Activated T-cell treated with anti-CD3 and anti-CD28 coated beads, Interleukin-2, amount 50 U/mL, for 48 hours (primary cell): Measurements from ENCODE around the gene STIM2.
"Not testable (repeated sequence)": the region's sequence is repeated elsewhere in the genome, so short reads cannot be mapped to it uniquely, and the experiment has no call there.

Experiments used
- DNase-seq, 2 experiments: peaks; one replicate each; pipeline ENCODE4 v3.0.0-alpha.2; 2020

STIM2 gene

GRCh38 chr4:26860157-26860921 is at the start of gene STIM2:
Gene STIM2, plus strand, starts transcription at chr4:26860841.
- DNase-seq: peak; percentile 100

DNA sequence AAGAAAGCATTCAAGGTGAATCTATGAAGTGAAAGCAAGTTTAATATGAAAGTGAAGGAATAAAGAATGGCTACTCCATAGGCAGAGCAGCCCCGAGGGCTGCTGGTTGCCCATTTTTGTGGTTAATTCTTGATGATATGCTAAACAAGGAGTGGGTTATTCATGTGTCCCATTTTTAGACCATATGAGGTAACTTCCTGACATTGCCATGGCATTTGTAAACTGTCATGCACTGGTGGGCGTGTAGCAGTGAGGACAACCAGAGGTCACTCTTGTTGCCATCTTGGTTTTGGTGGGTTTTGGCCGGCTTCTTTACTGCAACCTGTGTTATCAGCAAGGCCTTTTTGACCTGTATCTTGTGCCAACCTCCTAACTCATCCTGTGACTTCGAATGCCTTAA is 49.1 kb upstream of the STIM2 start:
- DNase-seq: not testable (repeated sequence)

DNA sequence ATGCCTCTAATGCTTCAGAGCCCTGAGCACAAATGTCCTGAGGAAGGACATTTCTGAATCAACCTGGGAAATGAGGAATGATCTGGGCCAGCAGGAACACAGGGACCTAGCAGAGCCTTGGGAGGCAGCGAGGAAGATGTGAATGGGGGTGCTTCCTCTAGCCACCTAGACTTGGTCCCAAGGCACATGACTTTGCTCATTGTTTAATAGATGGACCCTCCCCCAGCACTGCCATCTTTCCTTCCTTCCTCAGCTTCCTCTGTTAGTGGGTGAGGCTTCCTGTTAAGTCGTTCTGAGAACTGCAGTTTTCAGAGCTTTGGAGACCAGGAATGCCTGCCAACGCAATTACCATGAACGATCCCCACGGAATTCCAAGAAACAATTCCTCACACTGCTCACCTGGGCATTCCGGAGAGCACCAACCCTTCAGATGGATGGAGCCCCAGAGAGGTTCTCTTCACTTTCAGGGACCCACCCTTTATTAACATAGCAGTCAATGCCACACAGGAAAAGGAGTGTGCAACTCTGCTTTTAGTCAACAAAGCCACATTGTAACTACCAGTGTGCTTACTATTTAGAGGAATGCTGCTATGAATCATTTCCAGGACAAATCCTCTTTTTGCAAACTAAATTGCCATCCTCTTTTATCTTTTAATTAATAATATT is 48.5 kb upstream of the STIM2 start:
- DNase-seq: no peak

GRCh38 chr4:26813698-26814097 is 46.9 kb upstream of the STIM2 start:
- no peak for DNase-seq

DNA sequence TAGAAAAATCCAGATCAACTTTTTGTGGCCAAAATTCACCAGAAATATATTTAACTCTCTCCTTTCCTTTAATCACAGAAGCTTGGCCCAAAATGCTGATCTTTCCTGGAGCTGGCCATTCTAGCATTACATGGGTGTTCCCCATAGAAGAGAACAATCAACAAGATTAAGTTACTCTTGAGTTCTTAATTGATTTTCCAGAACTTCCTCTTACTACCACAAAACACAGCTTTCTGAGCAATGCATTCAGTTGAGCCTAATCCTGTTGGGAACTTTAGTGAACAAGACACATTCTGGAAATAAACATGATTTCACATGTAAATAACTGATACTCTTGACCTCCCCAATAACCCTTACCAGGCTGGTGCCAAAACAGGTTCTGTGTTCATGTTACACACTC is 45.4 kb upstream of the STIM2 start:
- DNase-seq: no peak

- DNase-seq: no peak
Measured at GRCh38 chr4:26815706-26816105, 44.9 kb upstream of the STIM2 start.

DNA sequence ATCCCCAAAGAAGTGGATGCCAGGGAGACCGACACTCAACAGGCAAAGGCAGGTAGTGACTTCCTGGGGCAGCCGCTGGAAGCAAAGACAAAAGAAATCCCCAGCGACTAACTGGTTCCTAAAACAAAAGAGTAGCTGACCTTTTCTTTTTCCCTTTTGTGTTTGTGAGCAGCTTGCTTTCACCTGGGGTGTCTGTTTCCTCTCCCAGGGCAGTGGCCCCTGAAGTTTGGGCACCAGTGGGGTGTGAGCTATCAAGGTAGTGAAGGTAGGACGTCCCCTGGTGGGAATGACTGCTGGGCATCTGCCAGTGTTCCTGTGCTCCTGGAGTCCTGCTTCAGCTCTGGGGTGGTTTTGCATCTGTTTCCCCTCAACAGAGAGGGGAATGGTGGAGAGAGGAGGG is 41.6 kb upstream of the STIM2 start:
- no peak for DNase-seq

- DNase-seq: no peak
Measured at GRCh38 chr4:26819478-26820095, 41.1 kb upstream of the STIM2 start.

- DNase-seq: no peak
Measured at GRCh38 chr4:26820346-26820745, 40.3 kb upstream of the STIM2 start.

- DNase-seq: no peak
Measured at GRCh38 chr4:26821031-26821430, 39.6 kb upstream of the STIM2 start.

DNA sequence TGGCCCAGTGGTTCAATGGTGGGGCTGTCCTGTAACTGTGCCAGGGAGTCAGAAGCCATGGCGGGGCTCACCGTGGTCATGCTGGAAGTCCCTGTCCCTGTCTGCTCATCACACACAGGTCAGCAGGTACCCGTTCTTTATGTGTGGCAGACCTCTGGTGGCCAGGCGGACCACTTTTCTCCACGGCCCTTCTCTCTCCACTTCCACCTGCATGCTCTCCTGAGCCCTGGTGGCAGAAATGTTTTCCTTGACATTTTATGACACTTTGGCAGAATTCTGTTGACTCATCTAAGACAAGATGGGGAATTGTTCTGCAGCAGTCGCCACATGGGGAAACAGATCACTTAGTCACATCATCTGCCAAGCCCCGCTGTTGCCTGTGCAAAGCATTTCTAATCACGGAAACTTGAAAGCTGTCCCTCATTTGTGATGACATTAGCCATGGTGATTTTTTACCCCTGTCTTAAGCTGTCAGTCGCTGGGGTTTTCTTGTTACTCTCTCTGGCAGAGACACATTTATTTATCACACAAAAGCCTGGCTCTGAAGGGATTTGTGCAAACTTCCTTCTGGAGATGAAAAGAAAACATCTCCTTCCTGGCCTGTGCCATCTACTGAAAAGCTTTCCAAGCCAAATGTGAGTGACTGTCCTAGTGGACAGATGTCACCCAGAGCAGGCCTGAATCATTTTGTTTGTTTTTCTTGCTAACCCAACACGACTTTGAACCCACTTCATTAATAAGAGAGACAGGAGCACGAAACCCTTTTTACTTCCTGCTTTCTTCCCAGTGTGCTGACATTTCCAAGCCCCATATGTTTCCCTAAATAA is 38.8 kb upstream of the STIM2 start:
- no peak for DNase-seq

DNA sequence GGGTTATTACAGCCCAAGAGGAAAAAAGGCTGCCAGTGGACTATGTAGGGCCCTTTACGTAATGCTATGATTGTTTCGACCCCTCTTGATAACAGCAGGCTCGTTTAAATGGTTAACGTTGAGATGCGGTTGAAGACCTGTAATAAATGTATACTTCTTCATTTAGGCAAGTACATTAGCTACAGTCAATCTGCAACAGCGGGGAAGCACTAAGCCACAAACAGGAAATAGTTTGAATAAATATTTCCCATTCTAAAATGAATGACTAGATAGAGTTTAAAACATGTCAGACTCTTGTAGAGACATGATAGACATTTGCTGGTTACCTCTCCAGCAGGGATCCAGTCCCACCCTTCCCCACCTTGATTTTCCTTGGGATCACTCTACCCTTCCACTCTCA is 38.1 kb upstream of the STIM2 start:
- DNase-seq: no peak

GRCh38 chr4:26822974-26823373 is 37.7 kb upstream of the STIM2 start:
- DNase-seq: not testable (repeated sequence)

DNA sequence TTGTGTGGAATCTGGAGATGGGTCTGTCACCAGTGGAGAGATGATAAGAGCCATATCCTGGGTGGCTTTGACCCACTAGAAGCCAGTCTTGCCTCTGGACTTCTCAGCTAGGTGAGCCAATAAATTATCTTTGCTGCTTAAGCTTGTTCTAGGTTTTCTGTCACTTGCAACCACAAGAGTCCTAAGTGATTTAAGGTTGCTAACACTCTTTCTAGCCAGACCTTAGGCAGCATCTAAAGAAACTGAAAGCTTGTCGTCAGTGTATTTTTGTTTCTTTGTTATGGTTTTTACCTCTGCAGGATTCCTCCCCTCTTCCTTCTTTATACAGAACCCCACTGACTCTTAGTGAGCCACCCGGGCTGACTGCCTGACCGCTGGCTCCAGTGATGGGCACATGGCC is 37.1 kb upstream of the STIM2 start:
- no peak for DNase-seq

GRCh38 chr4:26824667-26825066 is 36.0 kb upstream of the STIM2 start:
- no peak for DNase-seq

GRCh38 chr4:26826721-26827120 is 33.9 kb upstream of the STIM2 start:
- DNase-seq: no peak

DNA sequence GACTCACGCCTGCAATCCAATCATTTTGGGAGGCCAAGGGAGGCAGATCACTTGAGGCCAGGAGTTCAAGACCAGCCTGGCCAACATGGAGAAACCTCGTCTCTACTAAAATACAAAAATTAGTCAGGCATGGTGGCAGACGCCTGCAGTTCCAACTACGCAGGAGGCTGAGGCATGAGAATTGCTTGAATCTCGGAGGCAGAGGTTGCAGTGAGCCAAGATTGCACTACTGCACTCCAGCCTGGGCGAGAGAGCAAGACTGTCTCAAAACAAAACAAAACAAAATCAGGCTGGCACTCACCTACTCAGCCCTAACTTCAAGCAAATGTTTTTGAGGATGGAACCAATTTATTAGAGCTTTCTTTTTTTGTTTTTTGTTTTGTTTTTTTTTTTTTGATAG is 33.3 kb upstream of the STIM2 start:
- not testable (repeated sequence) for DNase-seq

- no peak for DNase-seq
Measured at GRCh38 chr4:26827798-26828197, 32.8 kb upstream of the STIM2 start.

DNA sequence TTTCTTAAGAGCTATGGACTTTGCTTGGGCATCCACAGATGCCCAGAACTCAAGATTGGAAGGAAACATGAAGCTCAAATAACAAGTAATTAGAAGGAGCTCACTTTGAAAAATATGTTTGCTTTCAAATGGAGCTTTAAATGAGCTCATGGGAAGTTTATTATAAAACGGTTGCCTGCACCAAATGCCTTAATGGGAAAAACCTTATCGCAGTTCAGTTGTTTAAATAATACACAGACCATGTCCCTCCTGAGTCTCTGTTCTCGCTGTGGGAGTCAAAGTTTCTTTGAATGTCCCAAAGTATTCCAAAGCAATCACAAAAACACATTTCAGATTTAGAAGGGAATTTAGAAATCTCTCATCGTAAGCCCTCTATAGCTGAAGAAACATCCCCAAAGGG is 31.6 kb upstream of the STIM2 start:
- no peak for DNase-seq

DNA sequence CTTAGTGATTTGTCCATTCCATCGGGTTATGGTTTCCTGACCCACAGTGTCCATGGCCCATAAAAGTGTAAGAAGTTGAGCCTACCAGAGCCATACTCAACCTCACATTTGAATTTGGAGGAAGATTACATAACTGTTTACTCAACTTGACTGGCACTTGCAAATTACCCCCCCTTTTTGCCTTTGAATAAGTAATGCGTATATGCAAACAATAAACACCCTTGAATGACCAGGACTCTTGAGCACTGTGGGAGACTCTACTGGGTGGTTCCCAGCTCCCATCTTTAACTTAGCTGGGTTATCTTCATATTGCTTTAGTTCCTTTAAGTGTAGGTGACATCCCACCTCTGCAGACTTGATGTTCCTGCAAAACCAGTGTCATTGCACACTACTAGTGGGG is 30.6 kb upstream of the STIM2 start:
- no peak for DNase-seq

DNA sequence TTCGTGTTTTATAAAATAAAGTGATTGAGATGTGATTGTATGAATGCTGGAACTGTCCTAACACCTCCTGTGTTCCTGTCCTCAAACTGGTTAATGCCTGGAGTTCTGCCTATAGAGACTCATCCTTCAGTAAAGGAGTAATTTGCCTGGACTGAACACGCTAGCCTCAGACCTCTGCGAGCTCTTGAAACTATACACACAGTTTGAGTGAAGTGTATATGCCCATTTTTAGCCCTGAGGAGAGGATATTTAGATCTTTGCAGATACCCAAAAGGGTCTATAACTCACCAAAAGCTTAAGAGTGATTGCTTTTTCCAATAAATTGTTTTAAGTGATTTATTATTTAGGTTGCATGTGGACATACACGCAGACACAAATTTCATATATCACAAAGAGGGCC is 29.9 kb upstream of the STIM2 start:
- DNase-seq: no peak

DNA sequence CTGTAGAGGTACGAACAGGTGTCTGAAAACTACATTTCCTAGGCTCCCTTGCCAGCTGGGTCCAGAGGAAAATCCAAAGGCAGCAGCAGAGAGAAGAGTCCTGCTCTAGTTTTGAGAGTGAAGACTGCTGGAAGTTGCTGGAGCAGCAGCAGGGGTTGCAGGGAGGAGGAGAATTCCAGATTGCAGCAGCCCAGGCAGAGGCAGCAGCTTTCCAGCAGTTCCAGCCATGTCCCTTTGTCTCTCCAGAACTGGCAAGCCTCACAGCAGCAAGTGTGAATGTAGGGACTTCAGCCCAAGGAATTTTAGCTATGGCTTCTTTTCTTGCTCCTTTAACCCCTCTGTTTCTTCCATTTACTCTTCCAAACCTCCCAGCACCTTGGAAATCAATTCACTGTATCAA is 24.1 kb upstream of the STIM2 start:
- DNase-seq: no peak
